Pulmonary artery endothelial cell (primary cell): ENCODE data around the gene ZNF516. TPM values are rescaled to one million over a fixed set of nuclear protein-coding genes. Genes with fewer than 3 reads are reported as not detected.

Experiments used
- DNase-seq: peaks from one replicate; pipeline ENCODE4 v3.0.0-alpha.2; 2011; ENCODE audit warnings: low read depth, low spot score
- total RNA-seq: library from RNA; depleted of rRNA; stranded (reverse); fragments of >200 nt; gene quantifications from 2 replicates; pipeline ENCODE4 v1.2.3, GENCODE V29; 2014

Gene ZNF516
- total RNA-seq, 1 donor from 2014 or later, result 10.0 TPM

- DNase-seq, result no peak
These were observed 126.8 kb downstream of the ZNF516 start for GRCh38 chr18:76368271-76368670.

DNA sequence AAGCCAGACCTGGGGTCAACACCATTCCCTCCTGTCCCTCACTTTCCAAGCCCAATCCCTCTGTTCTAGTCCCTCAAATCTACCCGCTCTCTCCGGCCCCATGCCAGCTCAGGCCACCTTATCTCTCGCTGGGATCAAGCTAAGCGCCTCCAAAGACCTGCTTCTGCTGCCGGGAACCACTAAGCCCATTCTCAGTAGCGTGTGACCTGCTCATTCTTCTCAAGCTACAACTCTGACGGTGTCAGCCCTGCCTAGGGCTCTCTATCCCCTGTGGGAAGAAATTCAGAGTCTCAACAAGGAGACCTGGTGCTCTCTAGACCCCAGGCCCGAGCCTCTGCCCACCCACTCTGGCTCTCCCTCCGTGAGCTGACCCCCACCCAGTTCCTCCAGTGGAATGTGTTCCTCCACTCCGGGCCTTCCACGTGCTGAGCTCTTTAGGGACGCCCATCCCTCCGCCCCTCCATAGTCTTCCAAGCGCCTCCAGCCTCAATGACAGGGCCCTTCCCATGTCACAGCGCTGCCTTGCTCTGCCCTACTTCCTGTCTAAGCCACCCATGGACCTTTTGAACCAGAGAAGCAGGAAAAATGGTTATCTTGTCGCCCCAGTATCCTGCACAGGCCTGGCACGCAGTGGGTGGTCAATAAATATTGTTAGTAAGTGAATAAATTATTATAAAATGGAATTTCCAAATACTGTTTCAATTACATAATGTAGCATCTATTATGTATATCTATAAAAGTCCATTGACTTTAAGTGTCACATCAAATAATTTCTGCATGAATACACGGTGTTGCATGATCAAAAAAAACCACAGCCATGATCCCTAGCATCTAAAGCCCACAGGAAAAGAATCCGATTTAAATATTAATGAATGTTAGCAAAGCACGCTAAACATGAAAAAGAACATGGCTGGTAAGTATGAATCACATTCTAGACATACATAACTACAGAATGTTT is 127.6 kb downstream of the ZNF516 start:
- DNase-seq, result no peak

GRCh38 chr18:76365561-76365960 is 129.5 kb downstream of the ZNF516 start:
- DNase-seq, result no peak

- DNase-seq, result no peak
These were observed 130.5 kb downstream of the ZNF516 start for GRCh38 chr18:76364282-76365259.

DNA sequence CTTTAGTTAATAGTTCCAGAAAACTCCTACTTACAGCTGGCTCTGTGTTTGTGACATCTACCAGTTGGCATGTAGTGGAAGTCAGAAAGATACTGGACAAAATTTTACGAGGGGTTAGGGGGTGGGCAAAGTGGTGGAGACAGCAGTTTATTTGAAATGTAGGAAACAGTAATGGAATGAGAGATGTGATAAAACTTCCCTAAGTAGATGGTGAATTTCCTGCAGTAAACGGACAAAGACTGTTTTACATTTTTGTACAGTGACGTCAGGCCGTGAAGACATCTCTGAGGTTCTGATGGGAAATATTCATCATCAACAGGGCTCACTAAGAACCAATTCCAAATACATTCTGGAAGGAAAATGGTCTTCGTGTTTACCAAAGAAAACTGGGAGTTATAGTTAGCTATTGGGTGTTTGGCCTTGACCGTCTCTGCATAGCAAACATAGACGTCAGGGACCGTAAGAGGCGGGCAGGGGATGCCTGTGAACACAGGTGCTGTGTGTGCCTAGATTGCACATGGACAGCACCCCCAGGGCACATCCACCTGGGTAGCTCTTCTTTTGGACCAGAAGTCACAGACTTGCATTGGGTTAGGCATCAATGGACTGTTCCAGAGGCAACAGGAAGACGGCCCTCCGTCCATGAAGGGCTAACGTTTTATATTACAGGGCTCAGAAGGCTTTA is 131.5 kb downstream of the ZNF516 start:
- no peak for DNase-seq

- no peak for DNase-seq
These were observed 132.4 kb downstream of the ZNF516 start for GRCh38 chr18:76362676-76363075.

DNA sequence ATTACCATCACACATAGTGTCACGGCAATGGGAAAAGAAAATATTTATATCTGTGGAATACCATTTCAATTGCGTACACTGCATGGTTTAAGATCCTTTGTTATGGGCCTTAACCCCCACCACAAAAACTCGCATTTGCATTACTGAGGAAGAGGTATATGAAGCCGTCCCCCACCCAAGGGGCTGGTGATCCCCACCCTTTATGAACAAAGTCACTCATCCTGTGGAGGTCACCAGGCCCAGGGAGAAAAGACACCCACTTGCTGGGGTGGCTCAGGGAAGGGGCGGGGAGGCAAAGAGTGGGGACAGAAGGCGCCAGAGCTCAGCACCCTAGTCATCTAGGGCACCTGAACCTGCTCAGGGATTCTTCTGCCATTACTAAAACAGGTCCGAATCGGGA is 133.8 kb downstream of the ZNF516 start:
- no peak for DNase-seq

- DNase-seq, result no peak
These were observed 135.1 kb downstream of the ZNF516 start for GRCh38 chr18:76359909-76360308.

DNA sequence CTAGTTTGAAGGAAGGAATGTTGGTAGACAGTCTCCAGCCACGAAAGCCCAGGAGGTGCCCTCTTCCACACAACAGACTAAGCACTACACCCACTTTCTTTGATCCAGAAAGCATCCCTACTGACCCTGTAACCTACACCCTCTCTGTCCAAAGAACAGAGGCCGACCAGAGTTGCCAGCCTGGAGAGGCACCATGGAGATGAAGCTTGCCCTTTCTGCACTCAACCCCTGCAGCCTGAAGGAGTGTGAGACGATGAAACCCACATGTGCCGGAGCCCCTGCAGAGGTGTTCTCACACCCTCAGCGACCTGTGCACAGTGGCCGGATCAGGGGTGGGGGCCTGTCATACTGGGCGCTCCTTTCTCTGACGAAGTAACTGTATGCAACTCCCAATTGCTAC is 136.3 kb downstream of the ZNF516 start:
- DNase-seq, result no peak

DNA sequence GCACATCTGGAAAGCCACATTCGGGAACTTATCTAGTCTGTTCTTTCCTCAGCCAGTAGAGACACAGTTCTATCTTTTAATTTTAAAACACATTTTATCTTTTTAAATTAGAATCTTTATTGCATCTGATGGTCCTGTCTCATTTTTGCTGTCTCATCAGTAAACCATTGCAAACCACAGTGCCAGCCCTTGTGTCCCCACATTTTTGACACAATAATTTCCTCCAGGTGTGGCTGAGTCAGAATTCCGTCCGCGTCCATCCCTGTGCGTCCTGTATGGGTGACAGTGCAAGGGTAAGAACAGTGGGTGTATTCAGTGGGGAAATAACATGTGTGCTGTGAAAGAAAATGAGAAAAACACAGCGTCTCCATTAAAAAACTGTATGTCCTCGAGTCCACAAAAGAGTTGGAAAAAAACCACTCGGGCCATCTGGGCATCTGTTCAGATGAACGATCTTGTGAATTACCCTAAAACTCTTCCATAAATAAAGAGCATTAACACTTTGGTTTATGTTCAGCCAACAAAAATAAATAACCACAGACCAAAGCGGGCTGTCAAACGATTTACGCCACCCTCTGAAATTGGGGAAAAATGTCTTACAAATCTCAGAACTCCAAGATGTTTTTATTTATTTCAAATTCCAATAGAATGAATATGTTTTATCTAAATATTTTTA is 137.3 kb downstream of the ZNF516 start:
- DNase-seq, result no peak

GRCh38 chr18:76357174-76357573 is 137.9 kb downstream of the ZNF516 start:
- no peak for DNase-seq

DNA sequence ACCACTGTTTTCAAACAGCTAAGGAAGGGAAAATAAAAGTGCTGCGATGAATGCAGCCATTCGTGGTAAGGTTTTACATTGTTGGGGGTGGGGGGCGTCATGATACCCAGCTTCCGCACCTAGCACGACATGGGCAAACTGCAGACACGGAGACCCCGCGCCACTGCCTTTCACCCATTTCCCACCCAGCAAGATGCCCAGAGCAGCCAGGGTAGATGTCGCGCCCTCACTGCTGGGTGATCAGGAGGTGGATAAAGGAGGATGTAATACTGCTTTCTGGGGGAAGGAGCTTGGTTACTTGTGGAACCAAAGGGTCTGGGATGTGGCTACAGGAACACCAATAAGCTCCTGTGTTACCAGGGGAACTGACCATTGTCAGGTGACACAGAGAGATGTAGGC is 138.4 kb downstream of the ZNF516 start:
- DNase-seq, result no peak

DNA sequence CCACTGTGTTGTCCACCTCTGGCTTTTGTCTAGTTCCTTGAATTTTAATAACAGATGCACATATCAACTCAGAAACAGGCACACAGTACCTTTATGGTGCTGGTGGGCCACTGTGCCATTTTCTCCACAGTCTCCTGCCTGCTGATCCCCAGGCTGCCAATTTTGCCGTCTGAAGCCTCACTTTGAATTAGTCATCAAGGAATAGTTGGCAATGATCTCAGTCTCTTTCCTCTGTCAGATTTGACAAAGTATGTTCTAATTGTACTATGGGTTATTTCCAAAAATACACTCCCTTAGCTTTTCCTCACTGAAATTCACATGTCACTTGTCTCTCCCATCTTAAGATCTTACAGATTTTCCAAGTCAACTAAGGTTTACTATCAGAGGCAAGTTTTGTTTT is 140.7 kb downstream of the ZNF516 start:
- no peak for DNase-seq

DNA sequence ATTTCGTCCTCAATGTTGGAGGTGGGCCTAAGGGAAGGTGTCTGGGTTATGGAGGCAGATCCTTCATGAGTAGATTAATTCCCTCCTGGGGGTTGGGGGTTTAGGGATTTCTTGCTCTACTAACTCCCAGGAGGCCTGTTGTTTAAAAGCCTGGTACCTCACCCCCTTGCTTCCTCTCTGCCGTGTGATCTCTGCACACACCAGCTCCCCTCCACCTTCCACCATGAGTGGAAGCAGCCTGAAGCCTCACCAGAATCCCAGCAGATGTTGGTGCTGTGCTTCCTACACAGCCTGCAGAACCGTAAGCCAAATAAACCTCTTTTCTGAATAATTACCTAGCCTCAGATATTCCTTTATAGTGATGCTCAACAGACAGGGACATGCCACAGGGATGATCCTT is 141.5 kb downstream of the ZNF516 start:
- no peak for DNase-seq

GRCh38 chr18:76353046-76353445 is 142.0 kb downstream of the ZNF516 start:
- DNase-seq, result no peak

DNA sequence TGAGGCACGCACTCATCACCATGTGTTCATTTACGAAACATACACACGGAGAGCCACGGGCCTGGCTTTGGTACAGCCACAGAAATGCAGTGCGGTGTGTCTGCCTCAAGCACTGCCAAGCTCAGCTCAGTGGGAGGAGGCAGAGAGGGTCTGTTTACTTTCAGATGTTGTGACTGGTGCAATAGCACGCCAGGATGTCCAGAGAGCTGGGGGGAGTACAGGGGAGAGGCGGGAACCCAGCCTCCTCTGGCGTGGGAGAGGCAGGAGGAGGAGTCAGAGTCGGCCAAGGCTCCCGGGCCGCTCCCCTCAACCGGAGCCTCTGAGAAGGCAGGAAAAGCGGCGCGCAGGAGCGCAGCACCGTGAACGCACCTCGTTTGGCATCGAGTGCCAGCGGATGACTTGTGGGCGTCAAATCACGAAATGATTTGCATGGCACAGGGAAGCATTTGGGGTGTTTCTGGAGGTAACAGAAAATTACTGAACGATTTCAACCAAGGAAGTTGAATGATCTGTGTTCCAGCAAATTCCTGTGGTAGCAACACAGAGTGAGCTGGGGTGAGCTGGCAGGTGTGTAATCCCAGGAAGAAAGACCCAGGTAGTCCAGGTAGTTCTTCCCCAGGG is 143.0 kb downstream of the ZNF516 start:
- DNase-seq, result peak; percentile 15

DNA sequence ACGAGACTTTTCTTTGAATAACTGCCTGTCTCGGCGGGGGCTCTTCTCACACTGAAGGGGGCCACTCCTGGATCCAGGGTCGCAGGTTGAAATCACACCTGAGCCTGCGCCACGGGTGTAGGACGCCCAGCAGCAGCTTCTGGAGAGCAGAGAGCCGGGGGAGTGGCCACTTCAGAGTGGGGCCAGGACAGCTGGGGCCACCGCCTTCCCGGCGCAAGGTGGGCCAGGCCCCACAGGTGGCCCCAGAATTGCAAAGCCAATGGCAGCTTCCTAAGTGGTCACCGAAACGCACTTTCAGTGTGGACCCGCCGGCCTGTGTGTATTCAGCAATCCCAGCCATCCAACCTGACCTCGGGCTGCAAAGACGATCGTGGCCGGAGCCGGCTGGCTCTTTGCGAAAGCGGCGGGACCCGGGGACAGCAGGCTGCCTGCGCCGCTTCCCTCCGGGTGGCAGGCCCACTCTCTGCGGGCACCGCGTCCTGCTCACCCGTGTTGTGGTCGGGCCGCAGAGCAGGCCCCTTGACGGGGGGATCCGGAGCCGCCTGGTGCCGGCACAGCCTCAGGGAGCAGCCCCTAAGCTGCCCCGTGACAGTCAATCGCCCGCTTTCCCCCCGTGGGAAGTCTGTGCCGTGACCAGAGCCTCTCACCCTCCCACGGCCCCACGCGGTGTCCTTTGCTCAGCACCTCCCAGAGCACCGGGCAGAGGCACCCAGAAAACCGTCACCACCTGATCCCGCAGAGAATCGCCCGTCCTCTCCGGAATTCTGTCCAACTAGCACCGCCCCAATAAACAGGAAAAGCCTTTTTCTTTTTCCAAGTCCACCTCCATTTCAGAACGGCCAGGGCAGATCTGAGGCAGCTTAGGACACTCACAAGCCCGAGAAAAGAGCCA is 144.7 kb downstream of the ZNF516 start:
- DNase-seq, result no peak

DNA sequence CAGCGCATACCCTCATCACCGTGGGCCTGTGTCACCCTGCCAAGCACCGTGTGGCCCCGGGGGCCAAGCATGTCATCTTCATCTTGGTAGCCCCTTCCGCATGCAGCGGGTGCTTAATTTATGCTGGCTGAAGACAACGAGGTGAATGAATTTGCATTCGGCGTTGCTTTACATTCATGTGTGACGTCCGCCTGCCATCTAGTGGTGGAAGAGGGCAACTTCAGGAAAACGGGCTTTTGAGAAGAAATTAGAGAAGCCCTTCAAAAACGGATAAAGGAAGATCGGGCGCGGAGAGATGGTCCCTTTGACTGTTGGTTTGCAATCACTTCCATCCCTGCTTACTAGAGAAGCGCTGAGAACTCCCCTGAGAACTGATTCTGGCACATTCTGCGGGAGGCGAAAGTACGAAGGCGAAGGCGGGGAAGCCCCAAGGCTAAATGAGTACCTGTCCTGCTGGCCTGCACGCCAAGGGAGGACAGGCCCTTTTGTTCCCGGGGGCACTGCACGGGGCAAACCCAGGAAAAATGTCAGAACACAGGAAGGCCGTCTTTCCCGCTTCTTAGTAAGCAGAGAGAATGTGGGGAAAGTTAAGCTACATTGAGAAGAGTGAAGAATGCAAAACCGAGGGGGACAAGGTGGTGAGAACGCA is 145.9 kb downstream of the ZNF516 start:
- peak; percentile 11 for DNase-seq
